ENCODE results near the gene IMPA2.

The IMPA2 gene

GRCh38 chr18:12010187-12010802 lies 29.0 kb downstream of the IMPA2 start:
- H3K27ac ChIP-seq (ENCODE audit: low read depth, low read length): no peak overlapping the region
- H3K9ac ChIP-seq (ENCODE audit: low read depth, low read length): no peak overlapping the region
- no peaks in the 10 kb centered on the region for H3K27me3 ChIP-seq (ENCODE audit: control insufficient read depth, insufficient read depth, low read length)
- H3K4me1 ChIP-seq (ENCODE audit: control insufficient read depth, insufficient read depth, low read length): no peaks in the 10 kb centered on the region
- H3K36me3 ChIP-seq (ENCODE audit: control insufficient read depth, insufficient read depth, low read length): peaks cover 77% of the 10 kb centered on the region
- no peak overlapping the region for H3K4me3 ChIP-seq (ENCODE audit: low read depth, low read length)
- H3K9me3 ChIP-seq (ENCODE audit: control insufficient read depth, insufficient read depth, low read length): no peaks in the 10 kb centered on the region

GRCh38 chr18:12011199-12011956 lies 30.1 kb downstream of the IMPA2 start:
- Histone ChIP-seq H3K4me1 (ENCODE audit: control insufficient read depth, insufficient read depth, low read length) (no peaks in the 10 kb centered on the region), H3K36me3 (ENCODE audit: control insufficient read depth, insufficient read depth, low read length) (peaks cover 75% of the 10 kb centered on the region), H3K9ac (ENCODE audit: low read depth, low read length) (no peak overlapping the region), H3K27me3 (ENCODE audit: control insufficient read depth, insufficient read depth, low read length) (no peaks in the 10 kb centered on the region), H3K9me3 (ENCODE audit: control insufficient read depth, insufficient read depth, low read length) (no peaks in the 10 kb centered on the region), H3K27ac (ENCODE audit: low read depth, low read length) (no peak overlapping the region), H3K4me3 (ENCODE audit: low read depth, low read length) (no peak overlapping the region)

- Histone ChIP-seq H3K9me3 (ENCODE audit: control insufficient read depth, insufficient read depth, low read length) (no peaks in the 10 kb centered on the region), H3K36me3 (ENCODE audit: control insufficient read depth, insufficient read depth, low read length) (peaks cover 77% of the 10 kb centered on the region), H3K27ac (ENCODE audit: low read depth, low read length) (no peak overlapping the region), H3K4me1 (ENCODE audit: control insufficient read depth, insufficient read depth, low read length) (no peaks in the 10 kb centered on the region), H3K9ac (ENCODE audit: low read depth, low read length) (no peak overlapping the region), H3K27me3 (ENCODE audit: control insufficient read depth, insufficient read depth, low read length) (no peaks in the 10 kb centered on the region), H3K4me3 (ENCODE audit: low read depth, low read length) (no peak overlapping the region)
Measured at GRCh38 chr18:12011957-12012549, 30.7 kb downstream of the IMPA2 start.

DNA sequence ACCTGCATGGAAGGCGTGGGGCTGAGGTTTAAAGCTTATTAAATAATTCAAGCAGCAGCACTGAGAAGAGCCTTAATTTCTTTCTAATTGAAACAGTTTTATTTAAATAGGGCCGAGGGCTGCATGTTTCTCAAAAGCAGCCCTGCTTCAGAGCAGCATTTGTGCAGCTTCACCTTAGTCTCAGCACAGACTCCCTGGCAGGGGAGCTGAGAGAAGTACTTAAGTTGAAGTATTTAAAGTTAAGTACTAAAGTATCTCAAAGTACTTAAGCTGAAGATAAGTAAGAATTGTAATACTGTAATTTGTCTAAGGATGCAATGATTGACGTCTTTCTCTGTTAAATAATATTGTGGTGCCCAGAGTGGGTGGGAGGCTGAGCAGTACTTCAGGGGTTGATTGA lies 31.4 kb downstream of the IMPA2 start:
- peaks cover 82% of the 10 kb centered on the region for H3K36me3 ChIP-seq (ENCODE audit: control insufficient read depth, insufficient read depth, low read length)
- no peaks in the 10 kb centered on the region for H3K27me3 ChIP-seq (ENCODE audit: control insufficient read depth, insufficient read depth, low read length)
- H3K9ac ChIP-seq (ENCODE audit: low read depth, low read length): no peak overlapping the region
- no peak overlapping the region for H3K27ac ChIP-seq (ENCODE audit: low read depth, low read length)
- H3K4me3 ChIP-seq (ENCODE audit: low read depth, low read length): no peak overlapping the region
- no peaks in the 10 kb centered on the region for H3K4me1 ChIP-seq (ENCODE audit: control insufficient read depth, insufficient read depth, low read length)
- no peaks in the 10 kb centered on the region for H3K9me3 ChIP-seq (ENCODE audit: control insufficient read depth, insufficient read depth, low read length)

- Histone ChIP-seq H3K27me3 (ENCODE audit: control insufficient read depth, insufficient read depth, low read length) (no peaks in the 10 kb centered on the region), H3K4me3 (ENCODE audit: low read depth, low read length) (no peak overlapping the region), H3K27ac (ENCODE audit: low read depth, low read length) (no peak overlapping the region), H3K36me3 (ENCODE audit: control insufficient read depth, insufficient read depth, low read length) (peaks cover 82% of the 10 kb centered on the region), H3K9ac (ENCODE audit: low read depth, low read length) (no peak overlapping the region), H3K9me3 (ENCODE audit: control insufficient read depth, insufficient read depth, low read length) (no peaks in the 10 kb centered on the region), H3K4me1 (ENCODE audit: control insufficient read depth, insufficient read depth, low read length) (no peaks in the 10 kb centered on the region)
Measured at GRCh38 chr18:12013186-12013916, 32.0 kb downstream of the IMPA2 start.

DNA sequence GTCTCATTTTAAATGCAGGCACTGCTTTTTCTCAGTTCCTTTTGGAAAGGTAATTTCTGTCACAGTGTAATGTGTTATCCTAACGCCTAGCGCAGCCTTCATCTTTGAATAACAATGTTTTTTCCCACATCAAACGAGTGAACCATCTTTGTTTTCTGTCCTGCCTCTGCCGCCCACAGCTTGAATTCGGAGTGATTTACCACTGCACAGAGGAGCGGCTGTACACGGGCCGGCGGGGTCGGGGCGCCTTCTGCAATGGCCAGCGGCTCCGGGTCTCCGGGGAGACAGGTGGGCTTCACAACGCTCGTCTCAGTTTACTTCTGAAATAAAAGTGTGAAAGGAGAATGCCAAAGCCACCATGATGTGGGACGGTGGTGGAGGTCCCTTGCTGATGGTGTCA lies 32.8 kb downstream of the IMPA2 start:
- Histone ChIP-seq H3K27me3 (ENCODE audit: control insufficient read depth, insufficient read depth, low read length) (no peaks in the 10 kb centered on the region), H3K27ac (ENCODE audit: low read depth, low read length) (no peak overlapping the region), H3K36me3 (ENCODE audit: control insufficient read depth, insufficient read depth, low read length) (peaks cover 79% of the 10 kb centered on the region), H3K9ac (ENCODE audit: low read depth, low read length) (no peak overlapping the region), H3K9me3 (ENCODE audit: control insufficient read depth, insufficient read depth, low read length) (no peaks in the 10 kb centered on the region), H3K4me3 (ENCODE audit: low read depth, low read length) (no peak overlapping the region), H3K4me1 (ENCODE audit: control insufficient read depth, insufficient read depth, low read length) (no peaks in the 10 kb centered on the region)

DNA sequence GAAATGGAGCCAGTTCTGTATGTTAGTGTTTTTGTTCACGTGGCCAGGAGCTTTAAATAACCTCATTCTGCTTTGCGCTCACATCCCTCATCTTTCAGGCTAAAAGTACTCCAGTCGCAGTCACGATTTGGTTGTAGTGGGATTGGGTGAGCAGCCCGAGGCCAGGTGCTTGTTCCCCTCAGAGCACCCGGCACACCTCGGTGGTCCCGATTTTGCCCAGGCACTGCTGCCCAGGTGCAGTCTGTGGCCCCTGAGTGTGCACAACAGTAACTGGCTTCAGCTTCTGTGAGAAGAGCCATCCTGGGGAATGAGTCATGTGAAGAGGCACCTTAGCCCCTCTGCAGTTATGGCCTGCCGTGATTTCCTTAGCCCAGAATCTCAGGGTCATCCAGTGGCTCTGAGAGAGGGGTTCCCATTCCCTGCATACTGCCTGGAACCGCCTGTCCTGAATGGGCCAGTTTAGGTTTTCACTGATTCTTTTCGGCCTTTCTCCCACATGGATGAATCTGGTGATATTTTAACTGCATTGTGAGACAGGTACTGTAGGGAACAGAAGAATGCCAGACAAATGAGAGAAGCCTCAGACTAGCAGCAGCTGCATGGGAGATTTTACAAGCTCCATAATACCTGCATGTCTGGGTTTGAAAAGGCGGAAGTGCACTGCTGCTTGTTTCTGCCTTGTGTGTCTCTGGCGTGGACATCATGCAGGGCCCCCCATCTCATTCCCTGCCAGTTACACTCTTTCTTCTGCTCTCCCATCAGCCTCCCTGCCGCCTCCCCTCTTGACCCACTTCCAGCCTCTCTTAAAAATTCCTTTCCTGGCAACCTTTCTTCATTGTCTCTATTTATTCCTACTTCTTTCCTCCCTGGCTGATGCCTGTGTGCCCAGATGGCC lies 33.5 kb downstream of the IMPA2 start:
- Histone ChIP-seq H3K36me3 (ENCODE audit: control insufficient read depth, insufficient read depth, low read length) (peaks cover 76% of the 10 kb centered on the region), H3K4me3 (ENCODE audit: low read depth, low read length) (no peak overlapping the region), H3K9me3 (ENCODE audit: control insufficient read depth, insufficient read depth, low read length) (no peaks in the 10 kb centered on the region), H3K27ac (ENCODE audit: low read depth, low read length) (no peak overlapping the region), H3K4me1 (ENCODE audit: control insufficient read depth, insufficient read depth, low read length) (no peaks in the 10 kb centered on the region), H3K9ac (ENCODE audit: low read depth, low read length) (no peak overlapping the region), H3K27me3 (ENCODE audit: control insufficient read depth, insufficient read depth, low read length) (no peaks in the 10 kb centered on the region)

GRCh38 chr18:12015416-12016062 lies 34.2 kb downstream of the IMPA2 start:
- Histone ChIP-seq H3K4me1 (ENCODE audit: control insufficient read depth, insufficient read depth, low read length) (no peaks in the 10 kb centered on the region), H3K27ac (ENCODE audit: low read depth, low read length) (no peak overlapping the region), H3K36me3 (ENCODE audit: control insufficient read depth, insufficient read depth, low read length) (peaks cover 68% of the 10 kb centered on the region), H3K4me3 (ENCODE audit: low read depth, low read length) (no peak overlapping the region), H3K9ac (ENCODE audit: low read depth, low read length) (no peak overlapping the region), H3K27me3 (ENCODE audit: control insufficient read depth, insufficient read depth, low read length) (no peaks in the 10 kb centered on the region), H3K9me3 (ENCODE audit: control insufficient read depth, insufficient read depth, low read length) (no peaks in the 10 kb centered on the region)

DNA sequence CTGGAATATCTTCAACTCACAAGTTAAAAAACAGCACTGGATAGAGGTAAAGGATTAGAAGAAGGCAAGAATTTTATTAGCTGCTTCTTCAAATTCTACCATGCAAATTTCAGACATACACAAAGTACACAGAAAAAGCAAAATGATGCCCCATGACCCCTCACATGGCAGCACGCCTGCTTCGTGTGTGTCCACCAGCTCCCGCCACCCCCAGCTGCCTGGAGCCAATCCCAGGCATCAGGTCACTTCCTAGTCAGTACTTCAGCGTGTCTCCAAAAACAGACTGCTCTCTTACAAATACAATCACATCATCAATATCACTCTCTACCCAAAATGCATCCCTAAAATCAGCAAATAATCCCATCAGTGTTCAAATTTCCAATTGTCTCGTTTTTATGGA lies 35.8 kb downstream of the IMPA2 start:
- Histone ChIP-seq H3K27me3 (ENCODE audit: control insufficient read depth, insufficient read depth, low read length) (no peaks in the 10 kb centered on the region), H3K9me3 (ENCODE audit: control insufficient read depth, insufficient read depth, low read length) (no peaks in the 10 kb centered on the region), H3K9ac (ENCODE audit: low read depth, low read length) (no peak overlapping the region), H3K27ac (ENCODE audit: low read depth, low read length) (no peak overlapping the region), H3K4me3 (ENCODE audit: low read depth, low read length) (no peak overlapping the region), H3K4me1 (ENCODE audit: control insufficient read depth, insufficient read depth, low read length) (no peaks in the 10 kb centered on the region), H3K36me3 (ENCODE audit: control insufficient read depth, insufficient read depth, low read length) (peaks cover 64% of the 10 kb centered on the region)

GRCh38 chr18:12018861-12019260 lies 37.6 kb downstream of the IMPA2 start:
- no peak overlapping the region for H3K4me3 ChIP-seq (ENCODE audit: low read depth, low read length)
- no peaks in the 10 kb centered on the region for H3K9me3 ChIP-seq (ENCODE audit: control insufficient read depth, insufficient read depth, low read length)
- H3K36me3 ChIP-seq (ENCODE audit: control insufficient read depth, insufficient read depth, low read length): peaks cover 50% of the 10 kb centered on the region
- no peak overlapping the region for H3K27ac ChIP-seq (ENCODE audit: low read depth, low read length)
- H3K9ac ChIP-seq (ENCODE audit: low read depth, low read length): no peak overlapping the region
- no peaks in the 10 kb centered on the region for H3K4me1 ChIP-seq (ENCODE audit: control insufficient read depth, insufficient read depth, low read length)
- no peaks in the 10 kb centered on the region for H3K27me3 ChIP-seq (ENCODE audit: control insufficient read depth, insufficient read depth, low read length)
